Activated CD4-positive, alpha-beta T cell treated with anti-CD3 and anti-CD28 coated beads for 24 hours (primary cell): ENCODE measurements around the gene PLXDC2.

Experiments used
- DNase-seq, 2 donors: peaks; one replicate each; pipeline ENCODE4 v3.0.0-alpha.2; 2020; ENCODE audit warnings: low read depth in 2 of 2

The PLXDC2 gene

GRCh38 chr10:20271490-20271889 is 455.3 kb downstream of the PLXDC2 start:
- no peak for DNase-seq

GRCh38 chr10:20272608-20273007 is 456.4 kb downstream of the PLXDC2 start:
- no peak for DNase-seq

- no peak for DNase-seq
Measured at GRCh38 chr10:20274571-20274970, 458.3 kb downstream of the PLXDC2 start.

GRCh38 chr10:20276127-20276979 is 460.1 kb downstream of the PLXDC2 start:
- no peak for DNase-seq

GRCh38 chr10:20277820-20278219 is 461.6 kb downstream of the PLXDC2 start:
- DNase-seq = no peak

GRCh38 chr10:20281579-20281978 is 465.3 kb downstream of the PLXDC2 start:
- DNase-seq = no peak

- no peak for DNase-seq
Measured at GRCh38 chr10:20287586-20287985, 471.4 kb downstream of the PLXDC2 start.

GRCh38 chr10:20288060-20288459 is 471.8 kb downstream of the PLXDC2 start:
- no peak for DNase-seq

GRCh38 chr10:20289070-20289828 is 473.0 kb downstream of the PLXDC2 start:
- no peak for DNase-seq

GRCh38 chr10:20298417-20298816 is 482.2 kb downstream of the PLXDC2 start:
- DNase-seq = no peak

GRCh38 chr10:20299034-20299736 is 483.0 kb downstream of the PLXDC2 start:
- no peak for DNase-seq

GRCh38 chr10:20300735-20301134 is 484.5 kb downstream of the PLXDC2 start:
- no peak for DNase-seq

- no peak for DNase-seq
Measured at GRCh38 chr10:20302033-20302432, 485.8 kb downstream of the PLXDC2 start.

- DNase-seq = no peak
Measured at GRCh38 chr10:20303453-20304152, 487.4 kb downstream of the PLXDC2 start.

GRCh38 chr10:20313665-20314064 is 497.4 kb downstream of the PLXDC2 start:
- no peak for DNase-seq

GRCh38 chr10:20314431-20314830 is 498.2 kb downstream of the PLXDC2 start:
- no peak for DNase-seq

GRCh38 chr10:20327954-20328353 is 511.7 kb downstream of the PLXDC2 start:
- no peak for DNase-seq

- DNase-seq = no peak
Measured at GRCh38 chr10:20330246-20330645, 514.0 kb downstream of the PLXDC2 start.

- DNase-seq = no peak
Measured at GRCh38 chr10:20334559-20334958, 518.3 kb downstream of the PLXDC2 start.
